Glomerular endothelial cell (primary cell): Measurements from ENCODE around the gene SKAP1. TPM values are rescaled to one million over a fixed set of nuclear protein-coding genes. Genes with fewer than 3 reads are reported as not detected.

Source experiments
- DNase-seq: peaks from one replicate; pipeline ENCODE4 v3.0.0-alpha.2; 2011; ENCODE audit warnings: low read depth, low spot score; ENCODE audit errors: extremely low read depth
- total RNA-seq: library from RNA; depleted of rRNA; stranded (reverse); fragments of >200 nt; gene quantifications from 2 replicates; pipeline ENCODE4 v1.2.3, GENCODE V29; 2015

The SKAP1 gene
- total RNA-seq, 1 donor from 2014 or later, result 0.99 TPM

DNA sequence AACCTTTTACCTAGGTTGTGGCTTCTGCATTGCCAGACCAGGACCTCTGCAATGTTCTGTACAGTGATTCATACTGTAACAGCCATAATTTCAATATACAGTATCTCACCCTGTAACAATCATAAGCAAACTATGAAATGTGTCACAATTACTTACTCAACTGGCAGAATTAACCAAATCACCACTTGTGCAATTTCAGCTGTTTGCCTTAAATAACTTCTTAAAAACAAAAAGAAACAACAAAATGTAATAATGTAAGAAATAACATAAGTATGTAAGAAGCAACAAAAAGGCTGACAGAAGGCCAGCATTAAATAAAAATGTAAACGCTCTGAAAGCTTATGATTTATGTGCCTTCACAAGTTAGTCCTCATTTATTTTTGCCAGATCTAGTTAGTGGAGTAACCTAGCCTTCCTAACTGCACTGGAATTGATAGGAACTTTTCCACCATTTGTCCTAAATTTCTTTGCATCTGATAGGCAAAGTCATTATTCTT, 96.9 kb downstream of the SKAP1 start:
- DNase-seq, result no peak

DNA sequence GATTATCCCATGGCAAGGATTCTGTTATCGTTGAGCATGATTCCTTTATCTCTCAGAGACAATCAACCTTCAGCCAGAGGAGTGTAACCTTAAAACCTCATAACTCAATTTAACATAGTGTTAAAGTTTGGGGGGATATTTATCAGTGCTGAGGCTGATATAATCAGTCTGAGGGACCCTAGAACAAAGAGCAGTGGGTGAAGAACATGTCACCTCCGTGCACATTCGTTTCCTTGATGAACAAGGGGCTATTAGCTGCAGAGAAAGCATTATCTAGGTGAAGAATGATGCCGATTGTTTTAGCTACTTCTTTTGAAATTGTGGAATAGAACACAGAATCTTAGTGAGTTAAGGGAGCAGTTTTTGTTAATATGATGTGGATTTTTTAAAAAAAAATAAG, 99.1 kb downstream of the SKAP1 start:
- DNase-seq, result no peak

GRCh38 chr17:48330421-48330820, 99.6 kb downstream of the SKAP1 start:
- no peak for DNase-seq

GRCh38 chr17:48328457-48328856, 101.6 kb downstream of the SKAP1 start:
- no peak for DNase-seq

GRCh38 chr17:48326310-48326709, 103.7 kb downstream of the SKAP1 start:
- no peak for DNase-seq

- DNase-seq, result no peak
Measured at GRCh38 chr17:48322060-48322459, 108.0 kb downstream of the SKAP1 start.

GRCh38 chr17:48317732-48318131, 112.3 kb downstream of the SKAP1 start:
- DNase-seq, result no peak

- no peak for DNase-seq
Measured at GRCh38 chr17:48314716-48315115, 115.3 kb downstream of the SKAP1 start.

DNA sequence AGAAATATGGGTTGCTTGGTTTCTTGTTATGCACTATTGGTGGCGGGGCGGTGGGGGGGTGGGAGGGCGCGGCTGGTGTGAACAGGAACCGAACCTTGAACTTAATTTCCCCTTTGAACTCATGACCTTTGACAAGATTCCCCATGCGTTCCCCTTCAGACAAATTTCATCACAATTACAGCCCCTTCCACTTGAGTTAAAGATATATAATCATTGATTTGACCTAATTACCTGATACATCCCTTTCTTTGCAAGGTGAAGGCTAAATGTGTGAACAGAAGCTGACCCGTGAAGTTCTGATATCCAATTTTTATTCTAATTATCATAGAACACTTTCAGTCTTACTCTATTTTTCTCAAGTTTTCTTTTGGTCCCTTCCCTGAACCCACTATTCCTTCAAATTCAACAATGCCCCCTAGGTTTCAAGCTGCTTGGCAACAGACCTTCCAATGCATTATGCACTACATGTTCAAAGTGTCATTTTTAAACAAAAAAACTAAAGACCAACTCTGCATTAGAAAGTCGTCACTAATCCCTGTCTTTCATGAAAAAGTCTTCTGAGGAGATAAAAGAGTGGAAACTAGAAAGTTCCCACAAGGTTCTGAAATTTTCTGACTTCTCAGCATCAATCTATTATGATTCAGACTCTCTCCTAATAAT, 116.8 kb downstream of the SKAP1 start:
- DNase-seq, result no peak

GRCh38 chr17:48311324-48311723, 118.7 kb downstream of the SKAP1 start:
- no peak for DNase-seq

- DNase-seq, result no peak
Measured at GRCh38 chr17:48310748-48311213, 119.2 kb downstream of the SKAP1 start.

GRCh38 chr17:48308581-48308980, 121.4 kb downstream of the SKAP1 start:
- DNase-seq, result no peak

GRCh38 chr17:48307814-48308411, 122.1 kb downstream of the SKAP1 start:
- no peak for DNase-seq

- no peak for DNase-seq
Measured at GRCh38 chr17:48307255-48307654, 122.8 kb downstream of the SKAP1 start.

GRCh38 chr17:48301002-48301401, 129.0 kb downstream of the SKAP1 start:
- no peak for DNase-seq

DNA sequence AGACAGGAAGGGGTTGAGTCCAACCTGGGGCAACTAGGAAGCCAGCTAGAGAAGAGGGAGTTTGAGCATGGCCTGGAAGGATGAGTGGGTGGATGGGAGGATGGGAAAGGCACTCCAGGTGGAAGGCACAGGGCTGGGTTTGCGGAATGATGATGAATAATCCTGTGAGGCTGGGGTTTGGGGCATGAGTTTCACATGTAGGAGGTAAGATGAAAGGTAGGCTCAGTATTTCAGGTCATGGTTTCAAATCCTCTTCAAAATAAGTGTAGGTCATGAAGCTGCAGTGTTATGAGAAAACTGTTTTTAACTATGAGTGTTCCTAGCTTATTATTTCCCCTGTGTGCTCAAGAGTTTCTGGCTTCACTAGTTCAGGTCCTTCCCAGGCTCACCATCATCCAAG, 130.3 kb downstream of the SKAP1 start:
- DNase-seq, result no peak

DNA sequence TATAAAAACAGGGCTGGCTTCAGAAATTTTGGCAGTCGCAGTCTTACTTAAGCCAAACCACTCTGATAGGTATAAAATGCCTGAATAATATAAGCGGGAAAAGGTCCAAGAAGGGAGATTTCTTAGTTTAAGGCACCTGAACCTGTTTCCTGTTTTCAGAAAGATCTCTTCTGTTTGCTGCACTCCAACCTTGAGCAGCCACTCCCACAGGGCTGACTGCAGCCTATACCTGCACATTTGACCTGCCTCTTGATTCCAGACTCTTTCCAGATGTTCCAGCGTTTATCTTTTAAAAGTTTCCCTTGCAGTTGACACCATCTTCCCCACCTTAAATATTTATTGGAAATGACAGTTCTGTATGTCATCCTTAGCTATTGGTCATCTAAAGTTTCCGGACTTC, 132.2 kb downstream of the SKAP1 start:
- DNase-seq, result no peak

DNA sequence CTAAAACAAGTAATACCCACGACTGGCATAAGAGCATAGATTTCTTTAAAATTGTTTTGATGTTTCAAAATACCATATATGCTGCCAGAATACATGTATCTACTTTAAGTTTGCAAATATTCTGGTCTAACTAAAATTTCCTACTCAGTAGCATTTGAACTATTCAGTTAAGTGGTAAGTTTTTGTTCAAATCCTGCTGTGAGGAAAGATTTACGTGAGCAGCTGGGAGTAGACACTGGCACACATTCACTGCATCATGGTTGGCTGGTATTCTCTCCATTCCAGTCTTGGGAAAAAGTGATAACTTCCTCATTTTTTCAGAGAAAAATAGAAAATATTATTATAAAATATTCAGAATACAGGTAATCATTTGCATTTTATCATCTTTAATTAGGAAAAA, 133.6 kb downstream of the SKAP1 start:
- DNase-seq, result no peak

- peak; percentile 44 for DNase-seq
Measured at GRCh38 chr17:48295362-48296288, 134.4 kb downstream of the SKAP1 start.

DNA sequence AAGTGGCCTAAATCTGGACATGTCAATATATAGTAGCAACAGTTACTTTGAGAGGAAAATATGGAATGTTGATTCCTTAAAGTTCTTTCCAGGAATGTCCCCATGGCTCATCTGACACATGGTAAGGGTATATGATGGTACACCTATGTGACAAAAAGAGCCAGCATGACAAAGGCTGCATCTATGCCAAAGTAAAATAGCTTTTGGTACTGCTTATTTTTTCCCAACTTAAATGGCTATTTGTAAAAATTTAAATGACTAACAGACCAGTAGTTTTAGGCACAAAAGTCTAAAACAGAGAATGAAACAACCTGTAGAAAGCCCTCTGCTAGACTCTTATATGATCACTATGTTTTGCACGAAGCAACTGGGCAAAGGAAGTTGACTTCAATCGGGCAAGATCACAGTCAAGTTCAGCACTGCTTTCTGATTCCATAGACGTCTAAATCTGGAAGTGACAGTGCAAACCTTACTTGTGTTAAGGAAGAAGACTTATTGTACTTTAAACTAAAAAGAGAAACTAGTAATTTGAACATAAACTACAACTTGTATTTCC, 135.1 kb downstream of the SKAP1 start:
- DNase-seq, result no peak
